HG02571 (cell line): ENCODE data around the gene VPS54.
"Not testable (repeated sequence)": the region's sequence is repeated elsewhere in the genome, so short reads cannot be mapped to it uniquely, and the experiment has no call there.

ENCODE experiments used
- ATAC-seq: cut with Tn5 transposase; IDR thresholded peaks from one replicate; pipeline ENCODE4 v1.9.1; 2021; ENCODE audit warnings: mild to moderate bottlenecking, moderate library complexity; ENCODE audit not compliant: unreplicated experiment

Gene VPS54

DNA sequence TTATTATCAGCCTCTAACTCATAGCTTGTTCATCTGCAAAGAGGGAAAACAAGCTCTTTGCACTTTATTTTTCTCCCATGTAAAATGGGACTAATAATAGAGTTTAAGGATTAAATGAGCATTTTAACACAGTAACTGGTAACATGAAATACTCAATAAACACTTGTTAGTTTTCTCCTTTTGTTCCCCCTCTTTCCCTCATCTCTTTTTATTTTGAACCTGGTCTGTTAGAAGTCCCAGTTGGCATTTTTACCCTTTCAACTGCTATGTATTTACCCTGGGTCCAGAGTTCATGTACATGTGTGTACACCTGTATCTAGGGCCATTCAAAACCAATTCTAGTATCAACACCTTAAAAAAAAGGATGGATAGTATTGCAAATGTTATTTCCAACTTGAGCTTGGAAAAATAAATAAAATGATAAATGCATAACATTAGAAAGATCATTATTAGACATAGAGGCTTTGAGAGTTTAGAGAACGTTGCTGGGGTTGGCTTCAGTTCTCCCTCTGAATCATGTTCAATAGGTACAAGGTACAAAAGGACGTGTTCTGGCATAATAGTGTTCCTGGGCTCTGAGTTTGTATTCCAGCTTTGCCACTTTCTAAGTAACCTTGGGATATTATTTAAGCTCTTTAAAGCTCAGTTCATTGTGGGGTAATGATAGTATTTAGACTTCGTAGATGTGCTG lies 5.2 kb upstream of the VPS54 start:
- no peak for ATAC-seq

DNA sequence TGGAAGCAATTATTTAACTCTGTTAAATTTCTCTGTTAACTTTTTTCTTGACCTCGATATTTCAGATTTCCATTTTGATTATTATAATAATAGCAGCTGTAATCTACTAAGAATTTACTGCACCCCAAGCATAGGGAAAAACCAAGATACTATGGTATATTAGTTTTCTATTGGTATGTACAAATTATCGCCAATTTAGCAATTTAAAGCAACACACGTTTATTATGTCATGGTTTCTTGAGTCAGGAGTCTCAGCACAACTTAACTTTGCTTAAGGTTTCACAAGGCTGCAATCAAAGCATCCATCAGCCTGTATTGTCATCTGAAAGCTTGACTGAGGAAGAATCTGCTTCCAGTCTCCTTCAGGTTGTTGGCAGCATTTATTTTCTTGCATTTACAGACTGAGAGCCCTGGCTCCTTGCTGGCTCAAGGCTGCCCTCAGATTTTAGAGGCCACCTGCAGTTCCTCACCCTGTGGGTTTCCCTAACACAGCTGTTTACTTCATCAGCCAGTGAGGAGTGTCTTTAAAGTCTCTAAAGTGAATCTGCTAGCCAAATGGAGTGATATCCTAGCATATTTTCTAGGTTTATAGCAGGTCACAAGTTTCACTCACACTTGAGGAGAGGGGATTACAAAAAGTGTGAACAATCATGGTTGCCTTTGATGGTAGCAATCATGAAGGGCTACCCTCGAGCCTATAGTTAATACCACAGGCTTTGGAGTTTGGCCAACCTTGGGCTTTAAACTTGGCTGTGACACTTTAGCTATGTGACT lies 4.4 kb upstream of the VPS54 start:
- ATAC-seq: no peak

DNA sequence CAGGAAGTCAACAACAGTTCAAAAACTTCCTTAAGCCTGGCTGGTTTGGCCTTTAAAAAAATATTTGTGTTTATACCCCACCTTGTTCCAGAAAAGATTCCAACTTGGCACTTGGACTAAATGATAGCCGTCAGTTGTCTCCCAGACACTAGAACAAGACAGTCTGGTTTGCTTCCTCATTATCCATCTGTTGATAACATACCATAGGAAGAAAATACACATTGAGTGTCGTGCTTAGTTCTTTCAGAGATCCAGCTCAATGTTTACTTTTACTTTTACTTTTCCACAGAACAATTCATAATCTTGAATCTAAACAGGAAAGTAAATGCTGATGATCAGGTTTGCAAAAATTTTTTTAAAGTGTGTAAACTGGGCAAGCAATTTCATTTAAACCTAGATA lies 2.4 kb upstream of the VPS54 start:
- no peak for ATAC-seq

DNA sequence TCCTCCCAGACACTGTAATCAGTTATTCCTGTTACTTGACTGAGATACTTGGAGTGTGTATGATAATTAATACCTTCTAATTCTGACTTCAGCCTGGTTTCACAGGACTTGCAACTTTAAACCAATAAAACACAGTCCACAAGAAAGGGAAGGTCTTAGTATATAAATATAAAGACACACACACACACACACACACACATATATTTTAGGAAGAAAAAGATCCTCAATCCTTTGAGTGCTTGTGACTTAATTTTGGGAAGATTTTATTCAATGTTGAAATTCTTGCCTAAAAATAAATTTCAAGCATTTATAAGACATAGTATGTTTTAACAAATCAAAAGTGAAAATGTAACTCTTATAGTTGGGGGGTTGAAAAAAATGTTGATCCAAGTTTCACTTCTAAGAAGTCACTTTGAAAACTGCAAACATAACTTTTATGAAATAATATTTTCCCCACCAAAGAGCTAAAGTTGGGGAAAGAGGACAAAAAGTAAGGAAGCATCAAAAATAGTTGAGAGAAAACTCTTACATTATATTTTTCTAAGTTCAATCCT lies 824 bp upstream of the VPS54 start:
- ATAC-seq: no peak

DNA sequence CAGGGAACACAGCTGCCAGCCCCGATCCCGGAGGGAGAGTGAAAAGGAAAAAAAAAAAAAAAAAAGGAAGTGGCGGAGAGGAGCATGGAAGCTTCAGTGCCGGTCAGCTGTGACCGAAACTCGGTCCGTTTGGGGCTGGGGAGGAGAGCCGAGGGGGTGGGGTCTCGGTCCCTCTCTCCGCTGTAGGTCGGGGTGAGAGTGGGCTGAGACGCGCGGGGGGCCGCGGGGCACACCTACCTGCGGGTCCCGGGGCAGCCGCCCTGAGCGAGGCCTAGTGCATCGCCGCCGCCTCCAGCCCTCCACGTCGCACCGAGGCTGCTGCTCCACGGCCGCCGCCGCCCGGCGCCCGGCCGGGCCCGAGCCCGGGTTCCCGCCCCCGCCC lies 536 bp downstream of the VPS54 start:
- peak; percentile 53 for ATAC-seq

DNA sequence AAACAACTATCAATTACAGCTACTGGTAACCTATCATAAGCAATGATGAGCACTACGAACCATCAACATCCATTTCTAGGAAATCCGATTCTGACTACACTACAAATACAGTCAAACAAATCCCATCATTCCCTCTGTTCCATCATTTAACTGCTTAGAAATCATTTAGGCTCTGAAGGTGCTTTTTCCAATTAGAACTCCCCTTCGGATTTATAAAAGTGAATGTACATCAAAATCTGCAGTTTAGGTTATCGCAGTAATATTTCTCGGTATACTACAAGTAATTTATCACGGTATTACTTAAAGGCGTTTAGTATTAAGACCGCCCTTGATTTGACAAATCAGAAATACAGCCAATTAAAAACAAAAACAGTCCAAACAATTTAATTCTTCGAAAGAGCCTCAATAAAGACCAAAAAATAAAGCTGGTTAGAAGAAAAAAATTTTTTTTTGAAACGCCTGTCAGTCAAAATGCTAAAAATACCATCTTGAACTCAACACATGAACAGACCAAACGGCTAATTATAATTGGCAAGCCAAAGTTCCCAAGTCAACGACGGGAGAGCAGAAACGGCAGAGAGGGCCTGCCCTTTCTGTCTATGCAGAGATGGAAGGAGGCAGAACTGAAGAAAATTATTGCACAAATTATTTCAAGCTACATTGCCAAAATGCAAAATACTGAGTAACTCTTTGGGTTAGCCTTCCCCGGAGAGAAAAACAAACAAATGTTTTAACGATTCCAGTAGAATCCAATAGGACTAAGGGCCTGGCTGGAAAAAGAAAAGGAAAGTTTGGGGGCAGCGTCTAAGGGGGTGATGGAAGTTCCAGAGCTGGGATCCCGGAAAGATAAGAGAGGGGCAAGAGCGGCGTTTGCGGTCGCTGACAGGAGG lies 1.2 kb downstream of the VPS54 start:
- ATAC-seq: no peak

DNA sequence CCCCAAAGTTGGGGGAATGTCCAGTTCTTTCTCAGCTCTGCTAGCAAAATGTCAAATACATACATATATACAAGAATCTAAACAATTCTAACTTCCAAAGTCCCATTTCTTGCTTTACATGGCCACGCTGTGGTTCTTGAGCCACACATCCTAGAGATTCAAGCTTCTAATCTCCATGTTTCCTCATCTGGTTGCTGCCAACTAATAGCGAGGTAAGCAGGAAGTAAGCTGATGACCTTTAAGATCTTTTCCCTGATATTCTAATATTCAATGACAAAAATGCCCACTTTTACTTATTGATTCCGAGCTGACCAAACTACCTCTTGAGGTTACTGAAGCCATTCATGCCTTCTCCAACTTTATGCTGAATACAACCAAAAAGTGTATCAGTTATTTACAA lies 3.3 kb downstream of the VPS54 start:
- ATAC-seq: no peak

DNA sequence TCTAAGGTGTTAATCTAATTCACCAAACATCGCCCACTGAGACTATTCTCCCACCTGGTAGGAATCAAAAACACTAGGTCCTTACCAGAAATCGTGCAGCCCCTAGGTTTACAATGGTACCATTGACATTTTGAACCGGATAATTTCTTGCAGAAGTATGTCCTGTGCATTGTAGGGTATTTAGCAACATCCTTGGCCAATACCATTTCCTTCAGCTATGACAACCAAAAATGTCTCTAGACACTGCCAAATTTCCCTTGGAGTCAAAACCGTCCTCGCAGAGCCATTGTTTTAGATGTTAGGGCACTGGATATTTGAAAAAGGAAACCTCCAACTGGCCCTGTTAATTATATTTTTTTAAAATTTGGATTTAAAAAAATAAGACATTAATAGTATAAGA lies 3.8 kb downstream of the VPS54 start:
- no peak for ATAC-seq

DNA sequence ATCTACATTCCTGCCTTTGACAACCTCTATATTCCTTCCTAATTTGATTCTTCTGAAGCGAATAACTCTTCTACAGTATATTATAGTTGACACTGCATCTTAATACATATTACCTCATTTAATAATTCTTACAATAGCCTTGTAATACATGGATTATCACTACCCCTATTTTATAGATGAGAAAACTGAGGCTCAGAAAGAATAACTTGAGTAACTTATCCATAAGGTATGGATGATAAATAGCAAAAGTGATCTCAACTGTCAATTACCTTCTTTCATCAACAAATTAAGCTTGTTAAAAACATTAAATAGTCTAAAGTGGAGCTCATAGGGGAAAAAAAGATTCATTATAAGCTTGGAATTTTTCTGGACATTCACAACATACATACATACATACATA lies 4.6 kb downstream of the VPS54 start:
- no peak for ATAC-seq

DNA sequence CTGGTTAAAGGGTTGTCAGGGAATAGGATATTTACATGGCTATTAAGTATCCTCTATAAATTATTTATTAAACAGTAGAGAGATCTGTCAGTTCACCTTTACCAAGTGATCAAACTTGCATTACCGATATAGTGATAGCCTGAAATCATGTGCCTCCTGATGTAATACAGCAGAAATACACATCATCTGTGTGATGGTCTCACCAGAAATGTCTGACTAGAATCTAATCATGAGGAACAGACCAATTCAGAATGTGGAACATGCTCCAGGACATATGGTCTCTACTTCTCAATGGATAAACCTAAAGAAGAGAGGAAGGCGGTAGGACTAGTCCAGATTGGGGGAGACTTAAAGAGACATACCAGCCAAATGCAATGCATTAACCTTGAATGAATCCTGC lies 6.2 kb downstream of the VPS54 start:
- no peak for ATAC-seq

DNA sequence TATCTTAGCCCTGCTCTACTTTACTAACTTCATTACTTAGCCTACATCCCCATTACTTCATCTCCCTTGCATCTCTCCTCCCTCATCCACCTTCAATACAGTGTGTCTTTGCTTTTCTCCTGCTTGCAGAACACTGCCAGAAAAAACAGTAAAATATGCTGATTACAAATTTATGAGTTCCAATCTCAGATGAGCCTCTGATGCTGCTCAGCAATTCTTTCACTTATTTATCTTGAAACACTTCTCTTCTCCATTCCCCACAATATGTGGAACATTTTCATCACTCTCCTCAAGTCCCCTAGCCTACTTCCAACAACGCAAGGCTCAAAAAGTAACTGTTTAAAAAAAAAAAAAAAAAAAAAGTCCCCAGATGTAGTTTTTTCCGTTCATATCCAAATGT lies 7.1 kb downstream of the VPS54 start:
- no peak for ATAC-seq

DNA sequence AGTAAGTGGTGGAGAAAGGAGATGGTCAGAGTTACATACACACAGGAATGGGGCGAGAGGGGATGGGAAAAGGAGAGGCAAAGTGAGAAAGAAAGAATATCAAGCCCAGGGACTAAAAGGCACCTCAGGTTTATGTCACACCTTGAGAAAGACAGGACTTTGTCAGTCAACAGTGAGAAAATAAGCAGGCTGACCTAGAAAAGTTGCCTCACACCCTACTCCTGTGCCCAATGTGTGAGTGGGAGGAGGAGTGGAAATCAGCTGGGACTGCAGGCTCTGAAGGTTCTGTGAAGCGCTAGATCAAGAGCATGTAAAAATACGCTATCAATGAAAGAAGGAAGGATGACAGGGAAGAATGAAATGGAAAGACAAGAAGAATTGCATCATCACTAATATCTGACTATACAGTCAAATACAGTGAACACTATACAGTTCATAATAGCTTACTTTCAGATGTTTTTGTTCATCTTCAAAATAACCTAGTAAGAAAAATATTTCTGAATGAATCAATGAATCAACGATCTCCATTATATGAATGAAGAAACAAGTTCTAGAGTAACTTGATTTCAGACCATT lies 10.7 kb downstream of the VPS54 start:
- ATAC-seq: no peak

DNA sequence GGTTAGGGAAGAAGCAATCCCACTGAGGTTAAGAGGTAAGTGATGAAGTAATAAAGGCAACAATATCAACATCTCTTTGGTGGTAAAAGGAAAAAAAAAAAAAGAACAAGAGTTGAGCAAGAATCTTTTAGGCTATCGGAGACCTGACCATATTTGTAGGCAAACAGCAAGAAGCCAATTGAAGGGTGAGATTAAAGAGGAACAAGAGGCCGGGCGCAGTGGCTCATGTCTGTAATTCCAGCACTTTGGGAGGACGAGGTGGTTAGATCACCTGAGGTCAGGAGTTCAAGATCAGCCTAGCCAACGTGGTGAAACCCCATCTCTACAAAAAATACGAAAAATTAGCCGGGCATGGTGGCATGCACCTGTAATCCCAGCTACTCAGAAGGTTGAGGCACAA lies 11.3 kb downstream of the VPS54 start:
- ATAC-seq: no peak

DNA sequence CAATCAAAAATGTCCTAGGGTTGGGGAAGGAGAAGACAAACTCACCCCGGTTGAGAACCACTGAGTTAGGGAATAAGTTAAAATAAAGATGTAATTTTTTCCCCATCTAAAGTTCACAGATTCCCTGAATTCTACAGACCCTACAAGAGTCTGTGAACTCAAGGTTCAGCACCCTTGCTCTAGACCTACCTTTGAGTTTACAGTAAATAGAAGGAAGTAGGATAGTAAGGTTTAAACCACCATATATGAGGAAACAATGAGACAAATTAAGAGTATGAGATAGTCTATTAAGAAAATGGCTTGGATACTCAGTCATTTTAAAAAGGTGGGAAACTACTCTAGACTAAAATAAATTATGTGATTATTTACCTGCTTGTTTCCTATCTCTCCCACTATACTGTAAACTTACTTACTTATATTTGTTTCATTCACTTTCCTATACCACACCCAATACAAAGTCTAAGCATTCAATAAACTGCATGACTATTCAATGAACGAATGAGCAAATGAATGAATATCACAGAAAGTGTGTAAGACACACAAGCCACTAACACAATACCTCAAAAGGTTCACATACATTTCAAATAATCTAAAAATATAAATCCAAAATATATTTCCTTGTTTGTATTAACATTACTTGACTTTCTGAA lies 13.4 kb downstream of the VPS54 start:
- ATAC-seq: no peak

DNA sequence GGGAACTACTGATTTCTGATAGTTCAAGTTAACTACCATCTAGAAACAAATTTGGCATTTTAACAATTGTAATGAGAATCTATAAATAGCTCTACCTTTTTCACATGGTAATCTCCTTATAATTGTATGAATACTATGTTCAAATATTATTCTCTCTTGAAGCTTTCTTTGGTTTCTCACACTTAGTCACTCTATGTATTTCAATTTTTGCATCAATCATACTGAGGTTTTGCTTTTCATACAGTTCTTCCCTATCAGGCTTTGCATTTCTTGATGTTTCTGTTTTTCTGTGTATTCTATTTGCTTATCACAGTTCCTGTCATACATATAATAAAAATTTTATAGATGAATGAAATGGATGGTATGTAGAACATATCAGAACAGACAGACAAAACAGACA lies 16.0 kb downstream of the VPS54 start:
- ATAC-seq: no peak

DNA sequence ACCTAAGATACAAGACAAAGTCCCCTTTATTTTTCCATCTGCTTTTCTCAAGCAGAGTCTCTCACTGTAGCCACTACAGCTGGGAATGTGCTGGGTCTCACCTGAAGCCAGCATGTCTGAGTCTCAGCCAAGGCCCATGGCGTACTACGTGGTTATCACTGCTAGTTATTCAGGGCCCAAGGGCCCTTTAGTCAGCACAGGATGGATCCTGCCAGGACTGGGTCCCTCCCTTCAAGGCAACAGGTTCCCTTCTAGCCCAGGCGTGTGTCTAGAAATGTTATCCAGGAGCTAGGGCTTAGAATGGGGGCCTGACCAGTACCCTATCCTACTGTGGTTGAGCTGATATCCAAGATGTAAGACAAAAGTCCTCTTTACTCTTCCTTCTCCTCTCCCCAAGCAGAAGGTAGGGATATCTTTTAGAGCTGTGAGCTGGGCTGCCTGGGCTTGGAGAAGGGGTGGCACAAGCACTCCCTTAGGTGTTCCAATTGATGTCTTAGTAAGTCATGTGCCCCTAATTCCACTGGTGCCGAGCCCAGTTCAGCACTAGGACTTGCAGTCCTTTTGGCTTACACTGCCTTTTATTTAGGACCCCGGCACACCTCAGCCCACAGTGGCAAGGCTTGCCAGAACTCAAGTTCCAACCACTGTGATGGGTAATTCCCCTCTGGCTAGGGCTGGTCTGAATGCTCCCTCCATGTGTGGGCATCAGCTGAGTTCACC lies 17.7 kb downstream of the VPS54 start:
- no peak for ATAC-seq

DNA sequence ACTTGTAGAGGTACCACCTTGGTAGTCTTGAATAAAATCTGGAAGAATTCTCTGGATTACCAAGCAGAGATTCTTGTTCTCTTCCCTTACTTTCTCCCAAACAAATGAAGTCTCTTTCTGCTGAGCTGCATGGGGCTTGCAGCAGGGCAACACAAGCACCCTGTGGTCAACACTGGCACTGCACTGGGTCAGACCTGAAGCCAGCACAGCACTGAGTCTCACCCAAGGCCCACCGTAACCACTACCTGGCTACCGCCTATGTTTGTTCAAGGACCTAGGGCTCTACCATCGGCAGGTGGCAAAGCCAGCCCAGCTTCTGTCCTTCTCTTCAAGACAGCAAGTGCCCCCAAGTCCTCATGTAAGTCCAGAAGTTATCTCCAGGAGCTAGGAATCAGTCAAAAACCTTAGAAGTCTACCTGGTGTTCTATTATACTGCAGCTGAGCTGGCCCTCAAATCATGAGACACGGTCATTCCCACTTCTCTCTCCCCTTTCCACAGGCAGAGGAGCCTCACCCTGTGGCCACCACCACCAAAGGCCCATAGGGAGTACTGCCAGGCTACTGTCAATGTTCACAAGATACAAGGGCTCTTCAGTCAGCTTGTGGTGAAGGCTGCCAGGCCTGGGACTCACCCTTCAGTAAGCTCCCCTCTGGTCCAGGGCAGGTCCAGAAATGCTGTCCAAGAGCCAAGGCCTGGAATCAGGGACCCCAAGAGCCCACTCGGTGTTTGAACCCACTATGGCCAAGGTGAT lies 18.4 kb downstream of the VPS54 start:
- ATAC-seq: no peak

DNA sequence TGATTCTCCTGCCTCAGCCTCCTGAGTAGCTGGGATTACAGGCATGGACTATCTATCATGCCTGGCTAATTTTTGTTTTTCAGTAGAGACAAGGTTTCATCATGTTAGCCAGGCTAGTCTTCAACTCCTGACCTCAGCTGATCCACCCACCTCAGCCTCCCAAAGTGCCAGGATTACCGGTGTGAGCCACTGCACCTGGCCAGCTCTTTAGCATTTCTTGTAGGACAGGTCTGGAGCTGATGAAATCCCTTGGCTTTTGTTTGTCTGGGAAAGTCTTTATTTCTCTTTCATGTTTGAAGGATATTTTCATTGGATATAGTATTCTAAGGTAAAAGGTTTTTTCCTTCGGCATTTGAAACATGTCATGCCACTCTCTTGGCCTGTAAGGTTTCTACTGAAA lies 20.2 kb downstream of the VPS54 start:
- no peak for ATAC-seq

DNA sequence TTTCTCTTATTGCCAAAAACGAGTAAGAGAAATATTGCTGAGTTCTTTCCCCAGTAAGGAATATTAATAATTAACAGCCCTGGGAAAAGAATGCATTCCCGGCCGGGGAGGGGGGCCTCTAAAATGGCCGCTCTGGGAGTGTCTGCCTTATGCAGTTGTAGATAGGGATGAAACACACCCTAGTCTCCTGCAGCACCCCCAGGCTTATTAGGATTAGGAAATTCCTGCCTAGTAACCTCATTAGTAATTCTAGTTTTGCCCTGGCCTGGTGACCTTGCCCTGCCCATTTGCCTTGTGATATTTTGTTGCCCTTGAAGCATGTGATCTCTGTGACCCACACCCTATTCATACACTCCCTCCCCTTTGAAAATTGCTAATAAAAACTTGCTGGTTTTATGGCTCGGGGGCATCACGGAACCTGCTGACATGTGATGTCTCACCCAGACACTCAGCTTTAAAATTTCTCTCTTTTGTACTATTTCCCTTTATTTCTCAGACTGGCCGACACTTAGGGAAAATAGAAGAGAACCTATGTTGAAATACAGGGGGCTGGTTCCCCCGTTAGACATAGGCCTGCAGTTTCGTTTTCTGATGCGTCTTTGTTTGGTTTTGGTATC lies 22.5 kb downstream of the VPS54 start:
- not testable (repeated sequence) for ATAC-seq
